Measurements from ENCODE around the gene RAPGEFL1. TPM values are rescaled to one million over a fixed set of nuclear protein-coding genes. Genes with fewer than 3 reads are reported as not detected.

RAPGEFL1 gene
- total RNA-seq, 1 experiment from 2014 or later = 23.6 TPM

DNA sequence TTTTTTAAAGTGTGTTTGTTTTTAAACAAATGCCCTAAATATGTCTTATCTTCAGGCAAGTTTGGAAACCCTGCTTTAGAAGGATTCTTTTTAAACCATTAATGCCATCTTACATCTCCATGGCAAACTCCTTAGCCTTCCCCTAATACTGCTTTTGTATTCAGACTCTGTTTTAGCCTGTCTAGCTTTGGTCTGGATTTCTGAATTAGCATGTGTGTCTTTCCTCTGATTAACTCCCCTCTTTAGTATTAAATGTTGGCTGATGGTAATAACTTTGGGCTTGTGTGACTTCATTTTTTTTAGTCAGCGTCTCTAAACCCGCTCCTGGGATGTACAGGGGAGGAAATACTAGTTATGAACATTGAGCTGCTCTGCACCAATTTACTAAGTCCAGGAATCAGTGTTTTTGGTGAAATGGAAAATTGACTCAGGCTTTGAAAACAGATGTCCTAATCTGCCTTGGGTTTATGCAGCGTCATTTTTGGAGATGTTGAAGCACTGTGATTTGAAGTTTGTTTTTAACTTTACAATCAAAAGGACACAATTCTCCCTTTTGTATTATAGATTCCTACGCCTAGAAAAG is 64.1 kb downstream of the RAPGEFL1 start:
- Mint-ChIP-seq H3K27ac (peak overlapping the region in 1 of 3 experiments; percentile 65; a peak in 2 of 7 replicates), H3K4me3 (no peak overlapping the region), H3K9me3 (no peaks in the 10 kb centered on the region), H3K4me1 (no peaks in the 10 kb centered on the region), H3K27me3 (ENCODE audit: low read depth) (no peaks in the 10 kb centered on the region), H3K36me3 (ENCODE audit: insufficient read depth in 1 of 3, low read depth in 3 of 3) (peaks cover 0 to 9% (median 4%) of the 10 kb centered on the region in 3 experiments; a peak in 3 of 7 replicates)
- Histone ChIP-seq H3K4me2 (ENCODE audit: insufficient read depth, insufficient read length, low read length) (no peak overlapping the region), H4K91ac (ENCODE audit: insufficient read length, low read depth, low read length) (no peak overlapping the region), H4K8ac (replicated peaks; ENCODE audit: insufficient read length, low read depth, low read length) (no peak overlapping the region), H2BK15ac (ENCODE audit: low read depth, low read length) (no peak overlapping the region), H3K79me1 (ENCODE audit: insufficient read depth, low read depth, low read length, poor library complexity, severe bottlenecking) (no peaks in the 10 kb centered on the region), H4K20me1 (ENCODE audit: control insufficient read depth, insufficient read depth, insufficient read length) (no peaks in the 10 kb centered on the region), H3K56ac (ENCODE audit: insufficient read length, low read depth, low read length) (no peak overlapping the region), H3K4ac (ENCODE audit: low read depth, low read length) (no peak overlapping the region), H3K4me1 (ENCODE audit: insufficient read depth, low read length) (no peaks in the 10 kb centered on the region), H3K14ac (ENCODE audit: insufficient read depth, low read length) (no peak overlapping the region), H4K5ac (ENCODE audit: insufficient read length, low read depth, low read length) (no peak overlapping the region), H3T11ph (ENCODE audit: low read length) (no peak overlapping the region), H3K9ac (ENCODE audit: extremely low read depth, insufficient read length, low read length) (no peak overlapping the region), H2BK20ac (ENCODE audit: low read depth, low read length, poor library complexity, severe bottlenecking) (no peak overlapping the region), H3K9me3 (ENCODE audit: control insufficient read depth, low read depth, low read length) (no peaks in the 10 kb centered on the region), H2BK5ac (ENCODE audit: insufficient read length, low read length) (no peak overlapping the region), H3K27me3 (ENCODE audit: insufficient read depth, low read length) (no peaks in the 10 kb centered on the region), H2BK12ac (ENCODE audit: insufficient read length, low read depth, low read length) (no peak overlapping the region), H3K79me2 (ENCODE audit: insufficient read depth, low read length) (no peaks in the 10 kb centered on the region; the same call in 1 of the 2 replicates), H3K23ac (ENCODE audit: insufficient read length, low read depth, low read length) (no peak overlapping the region), H3K18ac (ENCODE audit: insufficient read length, low read depth, low read length) (no peak overlapping the region), H3K23me2 (ENCODE audit: insufficient read length, low read depth, low read length, poor library complexity, severe bottlenecking) (no peaks in the 10 kb centered on the region), H2BK120ac (ENCODE audit: low read depth, low read length, poor library complexity, severe bottlenecking) (no peak overlapping the region), H2AK5ac (ENCODE audit: insufficient read length, low read length) (no peak overlapping the region), H2AFZ (ENCODE audit: low read length) (no peak overlapping the region), H3K27ac (ENCODE audit: insufficient read length, low read depth, low read length) (no peak overlapping the region)
- no CpG with 5 or more reads among the region's 4 CpGs for WGBS (ENCODE audit: extremely low coverage, insufficient read length, low lambda C conversion rate)
- no peak for DNase-seq
- TF ChIP-seq, protein P1, sequence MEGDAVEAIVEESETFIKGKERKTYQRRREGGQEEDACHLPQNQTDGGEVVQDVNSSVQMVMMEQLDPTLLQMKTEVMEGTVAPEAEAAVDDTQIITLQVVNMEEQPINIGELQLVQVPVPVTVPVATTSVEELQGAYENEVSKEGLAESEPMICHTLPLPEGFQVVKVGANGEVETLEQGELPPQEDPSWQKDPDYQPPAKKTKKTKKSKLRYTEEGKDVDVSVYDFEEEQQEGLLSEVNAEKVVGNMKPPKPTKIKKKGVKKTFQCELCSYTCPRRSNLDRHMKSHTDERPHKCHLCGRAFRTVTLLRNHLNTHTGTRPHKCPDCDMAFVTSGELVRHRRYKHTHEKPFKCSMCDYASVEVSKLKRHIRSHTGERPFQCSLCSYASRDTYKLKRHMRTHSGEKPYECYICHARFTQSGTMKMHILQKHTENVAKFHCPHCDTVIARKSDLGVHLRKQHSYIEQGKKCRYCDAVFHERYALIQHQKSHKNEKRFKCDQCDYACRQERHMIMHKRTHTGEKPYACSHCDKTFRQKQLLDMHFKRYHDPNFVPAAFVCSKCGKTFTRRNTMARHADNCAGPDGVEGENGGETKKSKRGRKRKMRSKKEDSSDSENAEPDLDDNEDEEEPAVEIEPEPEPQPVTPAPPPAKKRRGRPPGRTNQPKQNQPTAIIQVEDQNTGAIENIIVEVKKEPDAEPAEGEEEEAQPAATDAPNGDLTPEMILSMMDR (conservative IDR thresholded peaks at IDR 0.05) = no peak

All from H9 (cell line).